ENCODE results near the gene VSTM2B.

The VSTM2B gene

DNA sequence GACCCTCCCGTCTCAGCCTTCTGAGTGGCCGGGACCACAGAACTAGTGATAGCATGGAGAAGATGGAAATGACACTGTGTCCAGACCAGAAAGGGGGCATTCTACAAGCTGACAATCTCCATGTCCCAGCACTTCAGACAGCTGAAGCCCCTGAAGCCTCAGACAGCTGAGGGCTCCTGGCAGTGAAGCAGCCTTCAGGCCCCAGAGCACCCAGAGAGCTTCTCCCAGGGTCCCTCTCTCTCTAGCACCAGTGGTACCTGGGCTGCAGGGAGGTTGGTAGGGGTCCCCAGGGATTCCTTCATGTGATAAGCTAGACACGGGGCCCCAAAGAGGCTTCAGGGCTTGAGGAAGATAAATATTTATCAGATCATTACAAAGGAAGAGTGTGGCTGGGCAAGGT lies 72.7 kb downstream of the VSTM2B start:
- no peak for DNase-seq

DNA sequence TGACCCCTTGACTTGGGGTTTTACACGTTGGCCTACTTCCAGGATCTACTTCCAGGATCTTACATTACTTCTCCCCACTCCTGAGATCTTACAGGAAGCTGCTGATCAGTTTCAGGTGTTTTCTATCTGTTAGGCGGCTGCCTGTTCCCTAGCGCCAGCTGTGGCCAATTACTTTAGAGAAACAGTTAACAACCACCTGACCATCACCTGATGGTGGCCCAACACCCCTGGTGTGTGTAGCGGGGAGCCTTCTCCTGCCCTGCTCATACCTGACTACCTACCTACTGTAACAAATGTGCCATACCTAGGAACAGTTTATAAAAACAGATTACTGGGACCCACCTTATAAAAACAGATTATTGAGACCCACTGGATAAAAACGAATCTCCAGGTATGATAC lies 77.5 kb downstream of the VSTM2B start:
- no peak for DNase-seq

DNA sequence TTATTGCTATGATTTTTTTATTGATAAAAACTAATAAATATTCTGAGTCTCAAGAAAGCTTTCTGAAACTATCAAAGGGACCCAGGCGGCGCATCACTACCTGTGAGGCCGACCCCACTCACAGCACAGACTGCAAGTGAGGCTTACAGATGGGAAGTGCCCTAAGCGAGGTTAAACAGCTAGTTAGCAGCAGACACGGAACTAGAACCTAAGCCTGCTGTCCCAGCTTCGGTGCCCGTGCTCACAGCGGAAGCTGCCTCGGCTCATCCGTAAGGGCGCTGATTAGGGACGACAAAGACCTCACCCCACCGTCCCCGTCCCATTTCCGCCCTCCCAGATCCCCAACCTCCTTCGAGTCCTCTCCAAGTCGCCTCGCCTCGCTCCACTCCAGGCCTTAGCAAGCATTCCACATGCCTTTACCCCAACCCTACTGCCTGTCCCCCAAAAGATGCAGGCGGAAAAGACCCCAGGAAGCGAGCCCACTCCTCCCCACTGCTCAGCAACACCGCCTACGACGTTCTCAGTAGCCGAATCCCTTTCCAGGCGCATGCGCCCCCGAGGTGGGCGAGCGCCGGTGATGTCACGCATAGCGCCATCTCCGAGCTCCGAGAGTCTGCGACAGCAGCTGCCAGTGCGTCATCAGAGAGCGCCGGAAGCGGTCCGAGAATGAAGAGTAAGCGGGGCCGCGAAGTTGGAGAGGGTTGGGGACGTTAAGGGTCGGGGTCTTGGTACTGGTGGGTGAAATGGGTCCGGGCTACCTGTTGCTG lies 80.0 kb downstream of the VSTM2B start, which contains the start of gene POP4:
Gene POP4 (plus strand): TSS at position 631 of the 767 bp plus-strand sequence. CDS start 36 bp downstream, at position 667.
- DNase-seq, result peak; percentile 77

DNA sequence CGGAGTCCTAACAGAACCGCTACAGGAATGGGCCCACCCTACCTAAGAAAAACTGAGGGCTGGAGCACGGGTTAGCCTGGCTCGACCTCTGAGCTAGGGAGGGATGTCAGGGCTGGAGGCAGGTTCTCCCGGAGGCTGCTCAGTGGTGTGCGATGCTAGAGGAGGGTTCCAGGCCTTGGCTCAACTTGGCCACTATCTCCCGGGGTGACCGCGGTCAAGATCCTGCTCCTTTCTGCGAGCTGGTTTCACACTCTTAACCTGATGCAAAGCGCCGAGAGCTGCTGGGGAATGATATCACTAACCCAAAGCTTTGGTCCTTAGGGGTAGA lies 80.6 kb downstream of the VSTM2B start:
- DNase-seq, result no peak

DNA sequence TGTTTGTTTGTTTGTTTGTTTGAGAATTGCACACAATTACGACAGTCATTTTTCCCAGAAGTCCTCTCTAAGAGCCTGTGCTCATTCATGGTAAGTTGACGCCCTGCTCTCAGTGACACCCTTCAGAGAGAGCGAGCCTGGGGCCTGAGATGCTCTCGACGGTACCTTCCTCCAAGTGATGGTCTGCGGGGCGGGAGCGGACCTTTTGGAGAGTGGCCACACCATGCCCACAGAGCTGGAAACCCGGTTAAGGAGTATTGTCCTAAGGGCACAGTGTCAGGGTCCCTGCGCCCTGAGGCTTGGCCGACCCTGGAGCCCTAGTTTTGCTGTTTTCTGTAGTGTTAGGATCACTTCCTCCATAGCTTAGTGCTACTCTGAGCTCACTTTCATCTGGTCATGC lies 83.8 kb downstream of the VSTM2B start:
- no peak for DNase-seq

DNA sequence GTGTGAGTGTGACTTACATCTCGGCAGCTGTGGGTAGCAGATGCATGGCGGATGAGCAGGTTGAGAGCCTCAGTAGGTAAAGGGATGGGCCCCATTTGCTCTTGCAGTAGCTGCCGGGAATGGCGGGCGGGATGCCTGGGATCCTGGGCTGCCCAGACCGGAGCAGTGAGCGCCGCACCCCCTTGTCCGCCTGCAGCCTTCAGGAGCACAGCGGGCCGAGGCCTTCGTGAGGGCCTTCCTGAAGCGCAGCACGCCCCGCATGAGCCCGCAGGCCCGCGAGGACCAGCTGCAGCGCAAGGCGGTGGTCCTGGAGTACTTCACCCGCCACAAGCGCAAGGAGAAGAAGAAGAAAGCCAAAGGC lies 84.4 kb downstream of the VSTM2B start:
- no peak for DNase-seq

DNA sequence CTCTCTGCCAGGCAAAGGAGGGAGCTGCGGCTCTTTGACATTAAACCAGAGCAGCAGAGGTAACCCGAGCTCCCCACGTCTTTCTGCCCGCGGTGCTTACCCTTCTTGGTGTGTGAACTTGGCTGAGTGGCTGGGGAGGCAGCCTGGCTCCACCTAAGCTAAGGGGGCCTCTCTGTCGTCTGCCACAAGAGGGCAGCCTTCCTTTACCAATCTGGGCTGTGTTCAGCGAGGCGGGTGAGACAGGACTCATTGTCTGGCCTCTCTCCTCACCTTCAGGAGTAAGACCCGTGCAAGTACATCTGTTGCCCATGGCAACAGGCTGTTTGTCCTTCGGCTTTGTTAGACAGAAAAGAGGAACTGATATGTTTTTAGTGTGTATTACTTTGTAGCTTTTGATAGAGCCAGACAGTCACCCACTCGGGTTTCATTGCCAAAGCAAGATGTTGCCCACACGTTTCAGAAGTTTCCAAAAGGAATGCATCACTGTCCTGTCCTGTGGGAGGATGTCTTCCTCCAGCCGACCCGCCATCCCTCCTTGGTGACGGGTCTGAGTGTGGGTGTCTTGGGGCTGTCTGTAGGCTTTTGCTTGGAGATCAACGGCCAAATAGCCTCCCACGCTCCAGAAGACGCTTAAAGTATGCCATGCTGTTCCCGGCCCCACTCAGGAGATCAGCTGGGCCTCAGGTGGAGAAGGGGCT lies 84.9 kb downstream of the VSTM2B start:
- DNase-seq, result no peak

DNA sequence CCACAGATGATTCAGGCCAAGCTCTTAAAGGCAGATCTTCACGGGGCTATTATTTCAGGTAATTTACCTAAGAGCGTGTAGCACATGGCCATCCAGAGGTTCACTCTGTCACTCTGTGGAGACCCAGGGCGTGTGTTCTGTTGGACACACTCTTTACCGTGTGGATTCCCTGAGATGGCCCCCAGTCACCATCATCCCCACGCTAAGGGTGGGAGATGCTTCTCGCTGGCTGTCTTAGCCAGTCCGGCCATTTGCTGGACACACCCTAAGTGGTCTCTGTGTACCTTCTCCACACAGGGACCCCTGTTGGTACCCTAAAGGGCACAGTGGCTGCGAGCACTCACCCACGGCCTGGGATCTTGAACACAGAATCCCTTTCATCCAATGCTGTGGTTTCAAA lies 86.3 kb downstream of the VSTM2B start:
- DNase-seq, result no peak

DNA sequence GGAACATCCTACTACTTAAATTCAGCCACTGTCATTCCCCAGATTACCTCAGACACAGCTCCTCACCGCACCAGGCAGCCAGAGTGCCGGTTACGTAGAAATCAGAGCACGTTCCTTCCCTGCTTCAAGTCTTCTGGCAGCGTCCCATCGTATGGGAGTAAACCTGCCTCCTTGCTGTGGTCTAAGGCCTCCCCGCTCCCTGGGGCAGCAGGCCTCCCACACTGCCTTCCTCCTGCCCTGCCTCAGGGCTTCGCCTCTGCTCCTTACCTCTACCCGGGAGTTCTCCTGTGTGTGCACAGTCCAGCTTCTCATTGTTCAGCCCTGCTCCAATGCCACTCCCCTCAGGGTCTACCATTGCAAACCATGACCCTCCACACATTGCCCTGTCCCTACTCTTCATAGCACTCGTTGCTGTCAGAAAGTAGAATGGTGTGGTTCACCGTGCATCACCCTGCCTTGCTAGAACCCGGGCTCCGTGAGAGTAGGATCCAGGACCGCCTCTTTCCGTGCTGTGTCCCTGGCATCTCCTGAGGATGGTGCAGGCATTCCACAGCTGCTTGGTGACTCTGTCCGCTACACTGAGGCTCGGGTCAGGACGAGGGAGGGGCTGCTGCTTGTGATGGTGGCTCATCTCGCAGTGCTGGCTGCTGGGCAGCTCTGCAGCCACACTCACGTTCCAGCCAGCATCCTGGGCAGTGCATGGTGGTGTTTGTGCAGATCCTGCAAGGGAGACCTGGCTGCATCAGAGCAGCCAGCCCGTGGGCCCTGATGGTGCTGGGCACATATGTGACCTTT lies 87.2 kb downstream of the VSTM2B start:
- no peak for DNase-seq

DNA sequence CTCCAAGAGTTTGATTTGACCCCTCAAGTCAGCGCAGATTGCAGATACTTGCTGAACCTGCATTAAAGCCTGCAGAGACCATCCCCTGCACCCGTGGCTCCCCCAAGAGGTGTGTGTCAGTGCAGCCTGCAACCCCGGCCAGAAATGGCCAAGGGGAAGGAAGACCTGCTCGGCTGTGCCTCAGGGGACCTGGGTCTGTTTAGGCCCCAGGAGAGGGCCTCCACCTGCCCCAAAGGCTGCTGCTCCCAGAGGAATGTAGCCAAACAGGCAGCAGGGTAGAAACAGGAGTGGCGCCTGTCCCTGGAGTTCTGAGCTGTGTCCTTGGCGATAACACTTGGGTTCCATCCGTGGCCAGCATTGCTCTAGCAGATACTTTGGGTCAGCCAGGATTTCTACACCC lies 88.3 kb downstream of the VSTM2B start:
- DNase-seq, result no peak
